ENCODE measurements around the gene PRKG1. TPM values are rescaled to one million over a fixed set of nuclear protein-coding genes. Genes with fewer than 3 reads are reported as not detected.

The PRKG1 gene
- total RNA-seq, 1 experiment from 2014 or later = 10.4 TPM

- H2BK20ac ChIP-seq (ENCODE audit: low read depth, low read length, poor library complexity, severe bottlenecking) = no peak overlapping the region
- no peak overlapping the region for H3K56ac ChIP-seq (ENCODE audit: insufficient read length, low read depth, low read length)
- no peaks in the 10 kb centered on the region for H3K79me1 ChIP-seq (ENCODE audit: insufficient read depth, low read depth, low read length, poor library complexity, severe bottlenecking)
- H4K5ac ChIP-seq (ENCODE audit: insufficient read length, low read depth, low read length) = no peak overlapping the region
- no peak overlapping the region for H2BK15ac ChIP-seq (ENCODE audit: low read depth, low read length)
- H2BK12ac ChIP-seq (ENCODE audit: insufficient read length, low read depth, low read length) = no peak overlapping the region
- H3K4me1 ChIP-seq (ENCODE audit: insufficient read depth, low read length) = peaks cover 2% of the 10 kb centered on the region; the same call in 1 of the 2 replicates
- no peak overlapping the region for H2AK5ac ChIP-seq (ENCODE audit: insufficient read length, low read length)
- no peak overlapping the region for H3K14ac ChIP-seq (ENCODE audit: insufficient read depth, low read length)
- no peak overlapping the region for H3K18ac ChIP-seq (ENCODE audit: insufficient read length, low read depth, low read length)
- H4K20me1 ChIP-seq (ENCODE audit: control insufficient read depth, insufficient read depth, insufficient read length) = no peaks in the 10 kb centered on the region
- no peak overlapping the region for H3K4ac ChIP-seq (ENCODE audit: low read depth, low read length)
- Mint-ChIP-seq H3K27me3 (ENCODE audit: low read depth) (no peaks in the 10 kb centered on the region), H3K4me1 (peaks cover 6% of the 10 kb centered on the region in 2 experiments), H3K36me3 (ENCODE audit: insufficient read depth in 1 of 3, low read depth in 3 of 3) (peaks cover 0 to 4% (median 3%) of the 10 kb centered on the region in 3 experiments; a peak in 1 of 7 replicates), H3K27ac (no peak overlapping the region), H3K9me3 (peaks cover under 1 to 2% of the 10 kb centered on the region in 2 experiments; a peak in 3 of 5 replicates), H3K4me3 (no peak overlapping the region)
- H3K23me2 ChIP-seq (ENCODE audit: insufficient read length, low read depth, low read length, poor library complexity, severe bottlenecking) = no peaks in the 10 kb centered on the region
- no peak overlapping the region for H3K9ac ChIP-seq (ENCODE audit: extremely low read depth, insufficient read length, low read length)
- no peak for DNase-seq
- H2BK120ac ChIP-seq (ENCODE audit: low read depth, low read length, poor library complexity, severe bottlenecking) = no peak overlapping the region
- H3K23ac ChIP-seq (ENCODE audit: insufficient read length, low read depth, low read length) = no peak overlapping the region
- no peaks in the 10 kb centered on the region for H3K9me3 ChIP-seq (ENCODE audit: control insufficient read depth, low read depth, low read length)
- H3K27ac ChIP-seq (ENCODE audit: insufficient read length, low read depth, low read length) = no peak overlapping the region
- no peak overlapping the region for H4K8ac ChIP-seq (replicated peaks; ENCODE audit: insufficient read length, low read depth, low read length)
- no peak overlapping the region for H3T11ph ChIP-seq (ENCODE audit: low read length)
- H3K79me2 ChIP-seq (ENCODE audit: insufficient read depth, low read length) = no peaks in the 10 kb centered on the region
- no peak overlapping the region for H4K91ac ChIP-seq (ENCODE audit: insufficient read length, low read depth, low read length)
- no peak overlapping the region for H2BK5ac ChIP-seq (ENCODE audit: insufficient read length, low read length)
- TF ChIP-seq, protein P1, sequence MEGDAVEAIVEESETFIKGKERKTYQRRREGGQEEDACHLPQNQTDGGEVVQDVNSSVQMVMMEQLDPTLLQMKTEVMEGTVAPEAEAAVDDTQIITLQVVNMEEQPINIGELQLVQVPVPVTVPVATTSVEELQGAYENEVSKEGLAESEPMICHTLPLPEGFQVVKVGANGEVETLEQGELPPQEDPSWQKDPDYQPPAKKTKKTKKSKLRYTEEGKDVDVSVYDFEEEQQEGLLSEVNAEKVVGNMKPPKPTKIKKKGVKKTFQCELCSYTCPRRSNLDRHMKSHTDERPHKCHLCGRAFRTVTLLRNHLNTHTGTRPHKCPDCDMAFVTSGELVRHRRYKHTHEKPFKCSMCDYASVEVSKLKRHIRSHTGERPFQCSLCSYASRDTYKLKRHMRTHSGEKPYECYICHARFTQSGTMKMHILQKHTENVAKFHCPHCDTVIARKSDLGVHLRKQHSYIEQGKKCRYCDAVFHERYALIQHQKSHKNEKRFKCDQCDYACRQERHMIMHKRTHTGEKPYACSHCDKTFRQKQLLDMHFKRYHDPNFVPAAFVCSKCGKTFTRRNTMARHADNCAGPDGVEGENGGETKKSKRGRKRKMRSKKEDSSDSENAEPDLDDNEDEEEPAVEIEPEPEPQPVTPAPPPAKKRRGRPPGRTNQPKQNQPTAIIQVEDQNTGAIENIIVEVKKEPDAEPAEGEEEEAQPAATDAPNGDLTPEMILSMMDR (conservative IDR thresholded peaks at IDR 0.05) = no peak
- no CpG with 5 or more reads among the region's 1 CpG for WGBS (ENCODE audit: extremely low coverage, insufficient read length, low lambda C conversion rate)
- H2AFZ ChIP-seq (ENCODE audit: low read length) = no peak overlapping the region
- H3K27me3 ChIP-seq (ENCODE audit: insufficient read depth, low read length) = no peaks in the 10 kb centered on the region
- H3K4me2 ChIP-seq (ENCODE audit: insufficient read depth, insufficient read length, low read length) = no peak overlapping the region
Measured at GRCh38 chr10:51169111-51169510, 94.8 kb downstream of the PRKG1 start.

Measured in H9 (cell line).